PC-3 (cell line): ENCODE measurements around the gene MED1. TPM values are rescaled to one million over a fixed set of nuclear protein-coding genes. Genes with fewer than 3 reads are reported as not detected.

Experiments used
- ATAC-seq: fragments of 200-7000 bp; cut with Tn5 transposase; 2 replicates; pipeline ENCODE4 v1.9.1; 2020; ENCODE audit warnings: mild to moderate bottlenecking, moderate library complexity
- BruUV-seq: library from RNA; stranded (reverse); fragments of 400-500 nt; replicated peaks from 2 replicates; lab custom pipeline; 2021; lab: Mats Ljungman, UMichigan
- CTCF ChIA-PET: fragments of 300-600 bp; sonication (Branson Sonifier 250); formaldehyde crosslinking; loops from one replicate; lab custom pipeline; 2022; ENCODE audit warnings: antibody characterized with exemption; lab: Charles Lee
- POLR2A ChIA-PET: fragments of 300-600 bp; sonication (Branson Sonifier 250); formaldehyde crosslinking; loops from one replicate; lab custom pipeline; 2022; ENCODE audit warnings: antibody characterized with exemption; ENCODE audit not compliant: unreplicated experiment; lab: Charles Lee
- DNase-seq: peaks from one replicate; pipeline ENCODE4 v3.0.0-alpha.2; 2015
- H2AFZ ChIP-seq: fragments of 300-600 bp; sonication (generic); 2 replicates; pipeline ENCODE4 v1.6.0; 2016; ENCODE audit warnings: antibody characterized with exemption, low read length
- H3F3A ChIP-seq: fragments of 300-600 bp; sonication (generic); one replicate; pipeline ENCODE4 v1.6.0; 2017; ENCODE audit warnings: antibody characterized with exemption, low read length, control low read depth, mild to moderate bottlenecking; ENCODE audit not compliant: unreplicated experiment
- H3K27ac ChIP-seq: fragments of 300-600 bp; sonication (generic); 2 replicates; pipeline ENCODE4 v1.5.1; 2016; ENCODE audit warnings: mild to moderate bottlenecking, low read length
- H3K27me3 ChIP-seq: fragments of 300-600 bp; sonication (generic); 2 replicates; pipeline ENCODE4 v1.6.1; 2016; ENCODE audit warnings: low read length, mixed read lengths
- H3K36me3 ChIP-seq: fragments of 300-600 bp; sonication (generic); 2 replicates; pipeline ENCODE4 v1.6.1; 2016; ENCODE audit warnings: low read depth, mixed run types, low read length, mixed read lengths
- H3K4me1 ChIP-seq: fragments of 300-600 bp; sonication (generic); 2 replicates; pipeline ENCODE4 v1.5.1; 2016; ENCODE audit warnings: low read length; ENCODE audit not compliant: insufficient read depth
- H3K4me2 ChIP-seq: fragments of 300-600 bp; sonication (generic); 2 replicates; pipeline ENCODE4 v1.6.0; 2016; ENCODE audit warnings: low read length
- H3K4me3 ChIP-seq: fragments of 300-600 bp; sonication (generic); 2 replicates; pipeline ENCODE4 v1.5.1; 2016; ENCODE audit warnings: mild to moderate bottlenecking, low read length, mixed read lengths
- H3K79me2 ChIP-seq: fragments of 300-600 bp; sonication (generic); 2 replicates; pipeline ENCODE4 v1.6.1; 2017; ENCODE audit warnings: low read length, mixed read lengths
- H3K9ac ChIP-seq: fragments of 300-600 bp; sonication (generic); 2 replicates; pipeline ENCODE4 v1.6.0; 2016; ENCODE audit warnings: mild to moderate bottlenecking, low read length
- H3K9me2 ChIP-seq: fragments of 300-600 bp; sonication (generic); replicated peaks from 2 replicates; pipeline ENCODE4 v1.6.1; 2016; ENCODE audit warnings: mixed run types, low read length, mixed read lengths
- H3K9me3 ChIP-seq: fragments of 300-600 bp; sonication (generic); 2 replicates; pipeline ENCODE4 v1.6.1; 2016; ENCODE audit warnings: low read length, mixed read lengths
- H4K20me1 ChIP-seq: fragments of 300-600 bp; sonication (generic); 2 replicates; pipeline ENCODE4 v1.6.1; 2016; ENCODE audit warnings: low read length, mixed read lengths
- EZH2 ChIP-seq: fragments of 300-600 bp; sonication (generic); IDR thresholded peaks from one replicate; pipeline ENCODE4 v1.6.1; 2017; ENCODE audit warnings: antibody characterized with exemption, mild to moderate bottlenecking, low read length; ENCODE audit not compliant: unreplicated experiment
- EZH2phosphoT487 ChIP-seq: fragments of 300-600 bp; sonication (generic); IDR thresholded peaks from 2 replicates; pipeline ENCODE4 v1.6.1; 2018; ENCODE audit warnings: mild to moderate bottlenecking, antibody characterized with exemption, low read length, borderline replicate concordance
- intact Hi-C: fragments of 100-400 bp; cut with micrococcal nuclease; formaldehyde crosslinking; loops from 2 replicates; pipeline ENCODE4 v1.9.0; 2023
- total RNA-seq: library from RNA; depleted of rRNA; stranded (reverse); fragments of >200 nt; gene quantifications from 2 replicates; pipeline ENCODE4 v1.2.3, GENCODE V29; 2014
- TF ChIP-seq, protein P1 (sequence below): fragments of 300-600 bp; sonication (generic); conservative IDR thresholded peaks from 2 replicates; pipeline ENCODE4 v1.5.1; 2017; ENCODE audit warnings: antibody characterized with exemption, low read depth, mild to moderate bottlenecking, low read length

The MED1 gene
- total RNA-seq, 1 experiment from 2014 or later, result 19.1 TPM

- ATAC-seq (no peak), DNase-seq (peak; percentile 8)
- Histone ChIP-seq H3K9me3 (no peaks in the 10 kb centered on the region), H3K4me2 (no peak overlapping the region), H4K20me1 (no peaks in the 10 kb centered on the region), H3K4me1 (peaks cover 12% of the 10 kb centered on the region; the same call in 1 of the 2 replicates), H3K79me2 (peaks cover 25% of the 10 kb centered on the region), H2AFZ (no peak overlapping the region), H3K4me3 (no peak overlapping the region), H3F3A (no peaks in the 10 kb centered on the region), H3K36me3 (peaks cover 10% of the 10 kb centered on the region), H3K27me3 (no peaks in the 10 kb centered on the region), H3K9me2 (no peaks in the 10 kb centered on the region), H3K9ac (no peak overlapping the region), H3K27ac (no peak overlapping the region)
- no TSS peak for BruUV-seq
- POLR2A ChIA-PET, result interaction anchor here (0.6 kb wide), 1 partner anchor 25 kb away, joined by 5 read pairs; no protein-coding TSS in a partner anchor
- intact Hi-C loops, result no loop called here
- CTCF ChIA-PET, result no interaction called here
- TF ChIP-seq, protein P1, sequence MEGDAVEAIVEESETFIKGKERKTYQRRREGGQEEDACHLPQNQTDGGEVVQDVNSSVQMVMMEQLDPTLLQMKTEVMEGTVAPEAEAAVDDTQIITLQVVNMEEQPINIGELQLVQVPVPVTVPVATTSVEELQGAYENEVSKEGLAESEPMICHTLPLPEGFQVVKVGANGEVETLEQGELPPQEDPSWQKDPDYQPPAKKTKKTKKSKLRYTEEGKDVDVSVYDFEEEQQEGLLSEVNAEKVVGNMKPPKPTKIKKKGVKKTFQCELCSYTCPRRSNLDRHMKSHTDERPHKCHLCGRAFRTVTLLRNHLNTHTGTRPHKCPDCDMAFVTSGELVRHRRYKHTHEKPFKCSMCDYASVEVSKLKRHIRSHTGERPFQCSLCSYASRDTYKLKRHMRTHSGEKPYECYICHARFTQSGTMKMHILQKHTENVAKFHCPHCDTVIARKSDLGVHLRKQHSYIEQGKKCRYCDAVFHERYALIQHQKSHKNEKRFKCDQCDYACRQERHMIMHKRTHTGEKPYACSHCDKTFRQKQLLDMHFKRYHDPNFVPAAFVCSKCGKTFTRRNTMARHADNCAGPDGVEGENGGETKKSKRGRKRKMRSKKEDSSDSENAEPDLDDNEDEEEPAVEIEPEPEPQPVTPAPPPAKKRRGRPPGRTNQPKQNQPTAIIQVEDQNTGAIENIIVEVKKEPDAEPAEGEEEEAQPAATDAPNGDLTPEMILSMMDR, result no peak
- TF ChIP-seq EZH2phosphoT487 (no peak), EZH2 (no peak)
Observed at GRCh38 chr17:39486242-39486641, 35.2 kb upstream of the MED1 start.

DNA sequence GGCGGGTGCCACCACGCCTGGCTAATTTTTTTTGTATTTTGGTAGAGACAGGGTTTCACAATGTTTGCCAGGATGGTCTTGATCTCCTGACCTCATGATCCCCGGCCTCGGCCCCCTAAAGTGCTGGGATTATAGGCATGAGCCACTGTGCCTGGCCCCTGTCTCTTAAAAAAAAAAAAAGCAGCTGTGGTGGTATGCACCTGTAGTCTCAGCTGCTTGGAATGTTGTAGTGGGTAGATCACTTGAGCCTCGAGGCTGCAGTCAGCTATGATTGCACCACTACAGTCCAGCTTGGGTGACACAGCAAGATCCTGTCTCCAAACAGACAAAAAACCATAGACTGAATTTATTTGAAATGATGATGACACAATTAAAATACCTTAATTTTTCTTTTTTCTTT, 34.5 kb upstream of the MED1 start:
- no peaks in the 10 kb centered on the region for H3K9me3 ChIP-seq
- ATAC-seq (peak; percentile 53; the same call in 1 of the 2 replicates), DNase-seq (peak; percentile 75)
- peaks cover 25% of the 10 kb centered on the region for H3K79me2 ChIP-seq
- H2AFZ ChIP-seq, result no peak overlapping the region
- no peaks in the 10 kb centered on the region for H3F3A ChIP-seq
- no TSS peak for BruUV-seq
- TF ChIP-seq EZH2phosphoT487, result no peak
- TF ChIP-seq, protein P1, result no peak
- no peak for TF ChIP-seq EZH2
- no peak overlapping the region for H3K9ac ChIP-seq
- H3K36me3 ChIP-seq, result peaks cover 10% of the 10 kb centered on the region
- no peaks in the 10 kb centered on the region for H4K20me1 ChIP-seq
- no peaks in the 10 kb centered on the region for H3K27me3 ChIP-seq
- H3K4me2 ChIP-seq, result no peak overlapping the region
- no peaks in the 10 kb centered on the region for H3K9me2 ChIP-seq
- H3K27ac ChIP-seq, result peak overlapping the region; percentile 20; the same call in 1 of the 2 replicates
- ChIA-PET CTCF (no interaction called here), POLR2A (interaction anchor here (0.6 kb wide), 1 partner anchor 25 kb away, joined by 5 read pairs; no protein-coding TSS in a partner anchor)
- H3K4me1 ChIP-seq, result peaks cover 12% of the 10 kb centered on the region; the same call in 1 of the 2 replicates
- intact Hi-C loops, result no loop called here
- H3K4me3 ChIP-seq, result no peak overlapping the region

DNA sequence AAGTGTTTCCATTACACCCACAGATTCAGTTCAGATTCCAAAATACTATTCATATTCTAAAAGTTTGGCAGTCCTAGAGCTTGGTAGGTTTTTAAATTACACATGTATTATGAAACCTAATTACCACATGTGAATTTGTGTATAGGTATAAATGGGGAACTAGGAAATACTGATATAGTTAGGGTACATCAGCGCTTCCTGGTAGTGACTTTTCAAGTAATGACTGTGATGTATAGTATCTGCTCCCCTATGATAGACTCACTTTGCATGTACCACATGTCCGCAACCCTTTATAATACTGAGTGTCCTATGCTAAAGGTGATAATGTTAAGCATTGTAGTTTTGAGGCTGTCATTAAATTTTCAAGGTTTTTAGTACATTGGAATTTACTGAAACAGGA, 33.1 kb upstream of the MED1 start:
- BruUV-seq, result no TSS peak

More for the DNA sequence above, 33.1 kb upstream of the MED1 start:
- Histone ChIP-seq H4K20me1 (no peaks in the 10 kb centered on the region), H3K4me1 (peaks cover 12% of the 10 kb centered on the region; the same call in 1 of the 2 replicates), H3K9ac (no peak overlapping the region), H3K4me2 (no peak overlapping the region), H2AFZ (no peak overlapping the region), H3K79me2 (peaks cover 25% of the 10 kb centered on the region), H3K27ac (no peak overlapping the region), H3K4me3 (no peak overlapping the region), H3K36me3 (peaks cover 10% of the 10 kb centered on the region), H3K9me3 (no peaks in the 10 kb centered on the region), H3F3A (no peaks in the 10 kb centered on the region), H3K9me2 (no peaks in the 10 kb centered on the region), H3K27me3 (no peaks in the 10 kb centered on the region)
- DNase-seq (no peak), ATAC-seq (no peak)
- TF ChIP-seq EZH2phosphoT487, result no peak
- TF ChIP-seq, protein P1, result no peak
- no peak for TF ChIP-seq EZH2
- ChIA-PET POLR2A (no interaction called here), CTCF (interaction anchor here (0.7 kb wide), 1 partner anchor 37 kb away, joined by 5 read pairs; no protein-coding TSS in a partner anchor)
- intact Hi-C loops, result no loop called here
